DMS53 (cell line): ENCODE measurements around the gene BCS1L.

Experiments
- DNase-seq: peaks from one replicate; lab custom pipeline; 2025; lab: John Stamatoyannopoulos, UW

BCS1L gene, protein sequence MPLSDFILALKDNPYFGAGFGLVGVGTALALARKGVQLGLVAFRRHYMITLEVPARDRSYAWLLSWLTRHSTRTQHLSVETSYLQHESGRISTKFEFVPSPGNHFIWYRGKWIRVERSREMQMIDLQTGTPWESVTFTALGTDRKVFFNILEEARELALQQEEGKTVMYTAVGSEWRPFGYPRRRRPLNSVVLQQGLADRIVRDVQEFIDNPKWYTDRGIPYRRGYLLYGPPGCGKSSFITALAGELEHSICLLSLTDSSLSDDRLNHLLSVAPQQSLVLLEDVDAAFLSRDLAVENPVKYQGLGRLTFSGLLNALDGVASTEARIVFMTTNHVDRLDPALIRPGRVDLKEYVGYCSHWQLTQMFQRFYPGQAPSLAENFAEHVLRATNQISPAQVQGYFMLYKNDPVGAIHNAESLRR

DNA sequence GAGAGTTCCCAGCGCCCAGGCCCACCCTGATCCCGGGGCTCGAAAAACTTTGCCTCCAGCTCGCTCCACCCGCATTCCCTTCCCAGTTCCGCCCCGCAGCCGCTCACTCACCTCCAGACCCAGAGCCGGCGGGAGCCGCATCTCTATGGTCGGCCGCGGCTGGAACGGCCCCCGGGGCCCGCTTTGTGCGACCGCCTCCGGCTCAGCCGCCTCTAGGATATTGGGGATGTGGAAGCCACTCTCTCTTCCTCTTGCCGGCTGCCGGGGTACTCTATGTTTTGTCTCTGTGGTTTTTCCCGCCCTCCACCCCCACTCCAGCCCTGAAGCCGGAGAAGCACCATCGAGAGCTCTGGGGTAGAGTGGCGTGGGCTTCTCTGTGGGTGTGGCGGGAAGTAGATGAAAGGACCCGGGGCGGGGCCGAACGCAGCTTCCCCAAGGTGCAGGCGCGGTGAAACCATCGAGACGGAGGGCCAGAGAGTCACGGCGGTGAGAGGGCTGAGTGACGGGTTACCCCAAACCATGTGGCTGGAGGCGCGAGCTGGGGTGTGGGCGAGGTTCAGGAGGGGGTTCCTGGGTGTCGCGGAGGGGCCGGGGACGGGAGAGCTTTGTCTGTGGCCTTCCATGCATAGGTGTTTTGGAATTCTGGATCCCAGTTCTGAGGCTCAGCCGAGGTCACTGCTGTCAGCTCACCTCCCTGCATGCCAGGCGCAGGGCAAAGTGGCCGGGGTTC is at the start of gene BCS1L, which contains the start of gene ZNF142:
BCS1L (plus strand) TSS at position 426 of the 730 bp plus-strand sequence. CDS start 1,305 bp downstream, outside the sequence.
ZNF142 (minus strand) TSS at position 366 of the 730 bp plus-strand sequence. CDS start 3,194 bp downstream, outside the sequence.
- DNase-seq, result peak; percentile 92

- no peak for DNase-seq
Measured at GRCh38 chr2:218615868-218616315, 43.6 kb upstream of the BCS1L start.

GRCh38 chr2:218618102-218618860 is 41.2 kb upstream of the BCS1L start:
- DNase-seq, result peak; percentile 38

GRCh38 chr2:218621007-218621406 is 38.5 kb upstream of the BCS1L start:
- DNase-seq, result no peak

- DNase-seq, result no peak
Measured at GRCh38 chr2:218622606-218623365, 36.7 kb upstream of the BCS1L start.

DNA sequence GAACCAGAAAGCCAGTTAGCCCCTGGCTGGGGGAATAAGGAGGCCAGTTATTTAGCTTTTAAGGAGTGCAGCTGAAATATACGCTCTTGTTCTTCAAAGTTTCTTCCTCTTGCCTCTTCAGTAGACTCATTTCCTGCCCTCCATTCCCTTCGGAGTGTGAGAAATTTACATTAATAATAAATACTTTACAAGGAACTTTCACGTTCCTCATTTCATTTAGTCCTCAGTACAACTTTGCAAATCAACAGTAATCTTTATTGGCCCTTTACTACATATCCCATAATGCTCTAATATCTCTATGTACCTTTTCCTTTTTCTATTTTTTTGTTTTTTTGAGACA is 36.1 kb upstream of the BCS1L start:
- no peak for DNase-seq

DNA sequence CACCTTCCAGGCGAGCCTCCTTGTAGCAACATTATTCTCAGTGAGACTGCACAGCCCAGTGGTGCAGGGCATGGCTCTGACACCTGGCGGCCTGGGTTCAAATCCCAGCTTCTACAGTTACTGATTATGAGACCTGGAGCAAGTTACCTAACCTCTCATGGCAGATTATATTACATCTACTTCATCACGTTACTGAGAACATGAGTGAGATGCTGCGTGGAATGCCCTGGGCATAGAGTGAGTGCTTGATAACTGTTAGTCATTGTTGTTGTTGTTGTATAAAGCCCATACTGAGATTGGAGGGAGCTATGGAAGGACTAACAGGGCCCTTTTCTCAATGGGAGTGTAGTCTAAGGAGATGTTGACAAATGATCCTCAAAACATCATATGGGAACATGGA is 33.1 kb upstream of the BCS1L start:
- no peak for DNase-seq

DNA sequence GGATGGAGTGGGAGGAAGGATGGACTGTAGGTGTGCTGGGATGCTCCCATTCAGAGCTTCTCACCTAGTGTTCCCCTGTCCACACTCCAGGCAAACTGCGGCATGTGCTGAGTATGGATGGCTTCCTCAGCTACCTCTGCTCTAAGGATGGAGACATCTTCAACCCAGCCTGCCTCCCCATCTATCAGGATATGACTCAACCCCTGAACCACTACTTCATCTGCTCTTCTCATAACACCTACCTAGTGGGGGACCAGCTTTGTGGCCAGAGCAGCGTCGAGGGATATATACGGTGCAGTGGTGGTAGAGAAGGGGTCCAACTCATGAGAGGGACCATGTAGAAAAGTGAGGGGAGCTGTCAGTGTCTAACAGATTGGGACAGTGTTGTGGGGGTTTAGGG is 31.5 kb upstream of the BCS1L start:
- DNase-seq, result no peak

DNA sequence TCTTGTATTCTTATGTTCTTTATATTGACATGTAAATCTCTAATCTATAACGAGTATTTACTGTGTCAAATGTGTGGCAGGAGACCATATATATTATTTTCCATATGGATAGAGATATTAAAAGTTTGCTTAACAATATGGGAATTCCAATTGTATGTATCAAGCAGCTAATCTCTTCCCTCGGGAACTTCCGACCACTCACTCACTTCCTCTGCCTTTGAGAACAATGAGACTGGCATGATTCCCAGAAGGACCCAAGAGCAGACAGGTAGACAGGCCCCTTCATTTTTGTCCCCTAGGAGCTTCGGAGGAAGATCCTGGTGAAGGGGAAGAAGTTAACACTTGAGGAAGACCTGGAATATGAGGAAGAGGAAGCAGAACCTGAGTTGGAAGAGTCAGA is 27.6 kb upstream of the BCS1L start:
- no peak for DNase-seq

- no peak for DNase-seq
Measured at GRCh38 chr2:218635719-218636118, 23.8 kb upstream of the BCS1L start.

GRCh38 chr2:218638372-218638771 is 21.1 kb upstream of the BCS1L start:
- DNase-seq, result no peak

- no peak for DNase-seq
Measured at GRCh38 chr2:218642121-218642656, 17.3 kb upstream of the BCS1L start.

GRCh38 chr2:218642786-218643185 is 16.7 kb upstream of the BCS1L start:
- no peak for DNase-seq

DNA sequence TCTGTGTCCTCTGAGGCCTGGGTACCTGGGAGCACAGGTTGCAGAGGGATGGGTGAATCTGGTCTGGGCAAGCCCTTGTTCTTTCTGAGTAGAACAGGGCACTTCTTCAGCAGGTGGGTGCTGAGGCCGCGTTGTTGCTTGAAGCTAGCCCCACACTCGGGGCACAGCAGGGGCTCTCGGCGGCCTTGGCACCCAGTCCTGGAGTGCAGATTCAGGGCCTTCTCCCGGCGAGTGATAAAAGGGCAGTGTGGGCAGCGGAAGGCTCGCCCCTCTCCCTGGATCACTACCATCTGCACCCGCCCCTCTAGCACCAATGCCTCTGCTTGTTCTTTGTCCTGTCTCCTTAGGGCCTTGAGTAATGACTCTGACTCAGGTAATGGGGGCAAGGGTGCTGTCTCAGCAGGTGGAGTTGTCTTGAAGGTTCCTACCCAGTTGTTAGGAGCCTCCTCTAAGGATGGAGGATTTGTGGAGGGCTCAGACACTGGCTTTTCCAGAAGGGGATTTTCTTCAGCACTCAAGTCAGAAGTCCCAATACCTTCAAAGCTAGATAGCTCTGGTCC is 15.7 kb upstream of the BCS1L start:
- no peak for DNase-seq

DNA sequence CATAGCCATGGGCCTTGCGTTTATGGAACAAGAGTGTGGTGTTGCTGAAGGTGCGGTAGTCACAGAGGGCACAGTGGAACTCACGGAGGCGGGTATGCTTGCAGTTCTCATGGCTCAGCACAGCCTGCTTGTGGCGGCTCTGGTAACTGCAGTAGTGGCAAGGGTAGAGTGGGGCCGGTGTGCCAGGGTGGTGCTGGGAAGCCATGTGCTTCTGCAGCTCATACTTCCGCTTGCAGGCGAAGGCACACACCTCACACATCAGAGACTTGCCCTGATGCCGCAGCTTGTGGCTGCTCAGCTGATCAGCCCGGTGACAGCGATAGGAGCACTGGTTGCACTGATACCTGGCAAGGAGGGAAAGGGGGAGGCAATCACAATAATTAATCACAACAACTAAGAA is 14.8 kb upstream of the BCS1L start:
- no peak for DNase-seq

- no peak for DNase-seq
Measured at GRCh38 chr2:218645126-218645525, 14.4 kb upstream of the BCS1L start.

DNA sequence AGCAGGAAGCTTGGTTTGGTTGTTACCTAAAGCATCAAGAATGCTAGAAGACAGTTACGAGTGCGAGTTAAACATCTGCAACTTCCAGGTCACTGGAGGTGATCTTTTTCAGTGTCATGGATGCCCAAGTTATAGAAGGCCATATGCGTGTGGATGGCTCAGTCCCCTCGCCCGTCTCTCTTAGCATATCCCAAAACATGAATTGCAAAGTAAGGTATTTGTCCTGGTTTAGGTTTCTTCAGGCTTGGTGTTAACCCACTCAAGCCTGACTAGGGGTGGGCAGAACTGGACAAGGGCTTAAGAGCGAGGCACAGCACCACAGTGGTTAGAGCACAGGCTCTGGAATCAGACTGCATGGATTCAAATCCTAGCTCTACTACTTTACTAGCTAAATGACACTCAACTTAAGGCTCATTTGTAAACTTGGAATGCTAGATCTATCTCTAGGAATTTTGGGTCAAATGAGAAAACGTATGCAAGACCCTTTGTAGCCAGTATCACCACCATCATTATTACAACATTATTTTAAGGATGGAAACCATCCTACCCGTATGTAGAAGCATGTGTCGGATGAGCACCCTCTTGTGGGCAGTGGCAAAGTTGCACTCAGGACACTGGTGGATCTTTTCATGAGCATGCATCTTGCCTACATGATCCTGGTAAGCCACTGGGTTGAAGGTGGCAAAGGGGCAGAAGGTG is 11.2 kb upstream of the BCS1L start:
- peak; percentile 71 for DNase-seq

- no peak for DNase-seq
Measured at GRCh38 chr2:218648787-218649100, 10.7 kb upstream of the BCS1L start.

- no peak for DNase-seq
Measured at GRCh38 chr2:218655751-218656150, 3.7 kb upstream of the BCS1L start.

DNA sequence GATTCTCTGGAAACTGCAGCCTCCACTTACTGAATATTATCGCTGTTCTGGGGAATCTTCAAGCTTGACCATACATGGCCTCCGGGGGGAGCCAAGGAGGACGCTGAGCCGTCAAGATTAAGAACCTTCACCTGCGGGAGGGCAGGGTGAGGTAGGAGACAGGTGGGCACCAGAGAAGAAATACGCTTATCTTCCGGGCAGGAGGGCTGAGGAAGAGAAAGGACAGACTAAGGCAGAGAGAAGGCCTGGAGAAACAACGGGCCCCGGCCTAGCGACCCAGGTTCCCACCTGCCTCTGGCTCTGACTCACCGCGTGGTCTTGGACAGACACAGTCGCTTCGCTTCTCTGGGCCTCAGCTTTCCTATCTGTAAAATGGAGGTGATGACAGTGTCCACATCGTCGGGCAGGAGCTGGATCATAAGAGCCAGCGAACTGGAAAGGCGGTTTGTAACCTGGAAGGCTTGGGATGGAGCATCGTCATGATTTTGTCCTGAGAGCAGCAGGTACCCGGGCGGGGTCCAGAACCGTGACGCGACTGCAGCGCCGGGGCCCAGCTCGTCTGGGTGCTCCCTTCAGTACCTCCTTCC is 719 bp upstream of the BCS1L start:
- peak; percentile 79 for DNase-seq
